Osteoblast (primary cell): ENCODE measurements around the gene HS6ST3. TPM values are rescaled to one million over a fixed set of nuclear protein-coding genes. Genes with fewer than 3 reads are reported as not detected.

Source experiments
- DNase-seq: peaks from one replicate; pipeline ENCODE4 v3.0.0; 2011; ENCODE audit warnings: low spot score, mixed read lengths; ENCODE audit not compliant: insufficient read length; ENCODE audit errors: missing footprints
- H2AFZ ChIP-seq: 2 replicates; pipeline ENCODE4 v1.6.0; 2011; ENCODE audit warnings: mild to moderate bottlenecking, low read length
- H3K27ac ChIP-seq: 2 replicates; pipeline ENCODE4 v1.5.1; 2011; ENCODE audit warnings: mild to moderate bottlenecking, low read depth, low read length, moderate library complexity
- H3K27me3 ChIP-seq: 2 replicates; pipeline ENCODE4 v1.6.0; 2012; ENCODE audit warnings: mild to moderate bottlenecking, control low read depth, inconsistent platforms, low read length, moderate library complexity; ENCODE audit not compliant: insufficient read depth
- H3K36me3 ChIP-seq: 2 replicates; pipeline ENCODE4 v1.5.1; 2011; ENCODE audit warnings: mild to moderate bottlenecking, low read length, control low read depth, moderate library complexity; ENCODE audit not compliant: insufficient read depth
- H3K4me1 ChIP-seq: 2 replicates; pipeline ENCODE4 v1.5.1; 2011; ENCODE audit warnings: mild to moderate bottlenecking, low read length, control low read depth, moderate library complexity; ENCODE audit not compliant: insufficient read depth
- H3K4me2 ChIP-seq: 2 replicates; pipeline ENCODE4 v1.6.0; 2011; ENCODE audit warnings: mild to moderate bottlenecking, low read length; ENCODE audit not compliant: insufficient read depth
- H3K4me3 ChIP-seq: fragments of 200-600 bp; sonication (generic); 3 replicates; pipeline ENCODE4 v1.5.1; 2012; ENCODE audit warnings: mild to moderate bottlenecking, low read length, inconsistent platforms; ENCODE audit not compliant: insufficient read depth
- H3K79me2 ChIP-seq: 2 replicates; pipeline ENCODE4 v1.6.0; 2012; ENCODE audit warnings: mild to moderate bottlenecking, low read length, control low read depth, inconsistent platforms; ENCODE audit not compliant: insufficient read depth
- H3K9me3 ChIP-seq: 2 replicates; pipeline ENCODE4 v1.5.1; 2011; ENCODE audit warnings: low read depth, low read length, control low read depth
- H4K20me1 ChIP-seq: 2 replicates; pipeline ENCODE4 v1.6.0; 2012; ENCODE audit warnings: mild to moderate bottlenecking, low read length, control low read depth; ENCODE audit not compliant: insufficient read depth
- CTCF ChIP-seq: IDR thresholded peaks from 2 replicates; pipeline ENCODE4 v1.5.1; 2011; ENCODE audit warnings: mild to moderate bottlenecking, low read depth, low read length, moderate library complexity; ENCODE audit errors: extremely low read depth
- total RNA-seq: library from RNA; depleted of rRNA; stranded (reverse); fragments of >200 nt; gene quantifications from 2 replicates; pipeline ENCODE4 v1.2.3, GENCODE V29; 2012

The HS6ST3 gene
- total RNA-seq, 1 donor: not detected

GRCh38 chr13:96481482-96481881, 391.6 kb downstream of the HS6ST3 start:
- Histone ChIP-seq H3K4me3 (no peak overlapping the region), H2AFZ (no peak overlapping the region), H4K20me1 (no peaks in the 10 kb centered on the region)

GRCh38 chr13:96490496-96490989, 400.6 kb downstream of the HS6ST3 start:
- no peak overlapping the region for H2AFZ ChIP-seq
- no peaks in the 10 kb centered on the region for H3K4me1 ChIP-seq
- no peaks in the 10 kb centered on the region for H3K79me2 ChIP-seq
- no peak overlapping the region for H3K27ac ChIP-seq
- DNase-seq: no peak
- no peaks in the 10 kb centered on the region for H3K27me3 ChIP-seq
- H3K36me3 ChIP-seq: no peaks in the 10 kb centered on the region
- H3K4me2 ChIP-seq: no peak overlapping the region
- H4K20me1 ChIP-seq: no peaks in the 10 kb centered on the region
- TF ChIP-seq CTCF: no peak
- peaks cover 2% of the 10 kb centered on the region for H3K9me3 ChIP-seq
- H3K4me3 ChIP-seq: no peak overlapping the region

More at GRCh38 chr13:96481482-96481881, 391.6 kb downstream of the HS6ST3 start:
- H3K79me2 ChIP-seq: no peaks in the 10 kb centered on the region
- H3K4me2 ChIP-seq: no peak overlapping the region
- DNase-seq: no peak
- TF ChIP-seq CTCF: no peak
- no peaks in the 10 kb centered on the region for H3K4me1 ChIP-seq
- H3K27ac ChIP-seq: no peak overlapping the region
- H3K36me3 ChIP-seq: no peaks in the 10 kb centered on the region
- no peaks in the 10 kb centered on the region for H3K9me3 ChIP-seq
- H3K27me3 ChIP-seq: no peaks in the 10 kb centered on the region

GRCh38 chr13:96491103-96491502, 401.2 kb downstream of the HS6ST3 start:
- no peaks in the 10 kb centered on the region for H3K36me3 ChIP-seq
- DNase-seq: no peak
- no peak overlapping the region for H2AFZ ChIP-seq
- peaks cover 2% of the 10 kb centered on the region for H3K9me3 ChIP-seq
- H3K27ac ChIP-seq: no peak overlapping the region
- no peak overlapping the region for H3K4me3 ChIP-seq
- H3K4me1 ChIP-seq: no peaks in the 10 kb centered on the region
- H3K4me2 ChIP-seq: no peak overlapping the region
- H3K27me3 ChIP-seq: no peaks in the 10 kb centered on the region
- no peaks in the 10 kb centered on the region for H3K79me2 ChIP-seq
- TF ChIP-seq CTCF: no peak
- H4K20me1 ChIP-seq: no peaks in the 10 kb centered on the region

GRCh38 chr13:96492766-96493165, 402.9 kb downstream of the HS6ST3 start:
- Histone ChIP-seq H2AFZ (no peak overlapping the region), H3K9me3 (peaks cover 2% of the 10 kb centered on the region), H3K4me2 (no peak overlapping the region), H3K27me3 (no peaks in the 10 kb centered on the region), H3K79me2 (no peaks in the 10 kb centered on the region), H3K27ac (no peak overlapping the region), H4K20me1 (no peaks in the 10 kb centered on the region), H3K4me1 (no peaks in the 10 kb centered on the region), H3K4me3 (no peak overlapping the region), H3K36me3 (no peaks in the 10 kb centered on the region)
- no peak for DNase-seq
- no peak for TF ChIP-seq CTCF
